ENCODE measurements around the gene SHFL.

SHFL gene

GRCh38 chr19:10085641-10086590, at the start of gene SHFL:
Gene SHFL (plus strand): TSS chr19:10086317. CDS start chr19:10086428, 111 bp downstream.
- DNase-seq (ENCODE audit: low read depth), result peak; percentile 49

- DNase-seq (ENCODE audit: low read depth), result no peak
Observed at GRCh38 chr19:10036601-10037071, 49.5 kb upstream of the SHFL start.

GRCh38 chr19:10037367-10037766, 48.8 kb upstream of the SHFL start:
- DNase-seq (ENCODE audit: low read depth), result no peak

GRCh38 chr19:10037809-10038208, 48.3 kb upstream of the SHFL start:
- no peak for DNase-seq (ENCODE audit: low read depth)

GRCh38 chr19:10043286-10043927, 42.7 kb upstream of the SHFL start:
- DNase-seq (ENCODE audit: low read depth), result peak; percentile 32

GRCh38 chr19:10044390-10044789, 41.7 kb upstream of the SHFL start:
- no peak for DNase-seq (ENCODE audit: low read depth)

GRCh38 chr19:10045371-10045770, 40.7 kb upstream of the SHFL start:
- DNase-seq (ENCODE audit: low read depth), result no peak

GRCh38 chr19:10049626-10050025, 36.5 kb upstream of the SHFL start:
- no peak for DNase-seq (ENCODE audit: low read depth)

GRCh38 chr19:10052602-10053360, 33.3 kb upstream of the SHFL start:
- DNase-seq (ENCODE audit: low read depth), result no peak

- no peak for DNase-seq (ENCODE audit: low read depth)
Observed at GRCh38 chr19:10061717-10062310, 24.3 kb upstream of the SHFL start.

GRCh38 chr19:10068205-10068604, 17.9 kb upstream of the SHFL start:
- DNase-seq (ENCODE audit: low read depth), result no peak

- DNase-seq (ENCODE audit: low read depth), result peak; percentile 19
Observed at GRCh38 chr19:10069046-10069445, 17.1 kb upstream of the SHFL start.

GRCh38 chr19:10070730-10071446, 15.2 kb upstream of the SHFL start:
- DNase-seq (ENCODE audit: low read depth), result no peak

GRCh38 chr19:10074153-10074552, 12.0 kb upstream of the SHFL start:
- peak; percentile 16 for DNase-seq (ENCODE audit: low read depth)

GRCh38 chr19:10076535-10076934, 9.6 kb upstream of the SHFL start:
- DNase-seq (ENCODE audit: low read depth), result no peak

GRCh38 chr19:10078329-10078728, 7.8 kb upstream of the SHFL start:
- DNase-seq (ENCODE audit: low read depth), result no peak

- no peak for DNase-seq (ENCODE audit: low read depth)
Observed at GRCh38 chr19:10079031-10079453, 7.1 kb upstream of the SHFL start.

- no peak for DNase-seq (ENCODE audit: low read depth)
Observed at GRCh38 chr19:10083911-10084310, 2.2 kb upstream of the SHFL start.

- no peak for DNase-seq (ENCODE audit: low read depth)
Observed at GRCh38 chr19:10084803-10085202, 1.3 kb upstream of the SHFL start.

GRCh38 chr19:10086591-10087192, 575 bp downstream of the SHFL start:
- no peak for DNase-seq (ENCODE audit: low read depth)
